ENCODE results near the gene FAM89B.

- TF ChIP-seq CTCF (IDR thresholded peaks at IDR 0.05; ENCODE audit: insufficient read depth, low read length, poor library complexity, severe bottlenecking) (no peak), EZH2phosphoT487 (conservative IDR thresholded peaks at IDR 0.05; ENCODE audit: low read length) (no peak)
Measured at GRCh38 chr11:65583589-65583988, 11.3 kb downstream of the FAM89B start.

Data from SU-DHL-6 (cell line).